Measurements from ENCODE around the gene SVIL.

Gene SVIL

GRCh38 chr10:29634764-29635625, at the start of gene SVIL:
TSS of gene SVIL (minus strand) at chr10:29634971. CDS start at chr10:29555058, 79,913 bp downstream.
- H3K4me3 ChIP-seq (replicated peaks; ENCODE audit: low read depth, low read length): peak within 1 kb of the TSS; percentile 3
- TF ChIP-seq CTCF (IDR thresholded peaks at IDR 0.05; ENCODE audit: low read length, missing control alignments): no peak
- peak; percentile 79 for DNase-seq (ENCODE audit: low read depth)

- no peak for DNase-seq (ENCODE audit: low read depth)
- no peak overlapping the region for H3K4me3 ChIP-seq (replicated peaks; ENCODE audit: low read depth, low read length)
- no peak for TF ChIP-seq CTCF (IDR thresholded peaks at IDR 0.05; ENCODE audit: low read length, missing control alignments)
Observed at GRCh38 chr10:29681676-29682448, 47.1 kb upstream of the SVIL start.

- no peak overlapping the region for H3K4me3 ChIP-seq (replicated peaks; ENCODE audit: low read depth, low read length)
- DNase-seq (ENCODE audit: low read depth): no peak
- no peak for TF ChIP-seq CTCF (IDR thresholded peaks at IDR 0.05; ENCODE audit: low read length, missing control alignments)
Observed at GRCh38 chr10:29680091-29680490, 45.3 kb upstream of the SVIL start.

GRCh38 chr10:29676732-29677131, 42.0 kb upstream of the SVIL start:
- DNase-seq (ENCODE audit: low read depth): no peak
- no peak for TF ChIP-seq CTCF (IDR thresholded peaks at IDR 0.05; ENCODE audit: low read length, missing control alignments)
- no peak overlapping the region for H3K4me3 ChIP-seq (replicated peaks; ENCODE audit: low read depth, low read length)

GRCh38 chr10:29675984-29676383, 41.2 kb upstream of the SVIL start:
- no peak overlapping the region for H3K4me3 ChIP-seq (replicated peaks; ENCODE audit: low read depth, low read length)
- TF ChIP-seq CTCF (IDR thresholded peaks at IDR 0.05; ENCODE audit: low read length, missing control alignments): no peak

GRCh38 chr10:29671968-29672367, 37.2 kb upstream of the SVIL start:
- no peak for DNase-seq (ENCODE audit: low read depth)
- TF ChIP-seq CTCF (IDR thresholded peaks at IDR 0.05; ENCODE audit: low read length, missing control alignments): no peak
- no peak overlapping the region for H3K4me3 ChIP-seq (replicated peaks; ENCODE audit: low read depth, low read length)

More at GRCh38 chr10:29675984-29676383, 41.2 kb upstream of the SVIL start:
- DNase-seq (ENCODE audit: low read depth): no peak

All from fibroblast of pulmonary artery (primary cell).